Pancreas (tissue), 10 donors: ENCODE data around the gene C12orf56. TPM values are rescaled to one million over a fixed set of nuclear protein-coding genes. Genes with fewer than 3 reads are reported as not detected.

ENCODE experiments used
- ATAC-seq, 4 donors: fragments of 200-7000 bp; cut with Tn5 transposase; one replicate each; pipeline versions ENCODE4 v1.8.0 to v1.9.1; 2020; ENCODE audit warnings: mild to moderate bottlenecking in 4 of 4, moderate library complexity in 4 of 4
- DNase-seq, 6 donors: peaks; one replicate each; pipeline ENCODE4 v3.0.0-alpha.2; 2020
- FAIRE-seq: peaks from 2 replicates; lab custom pipeline; 2012; peaks lifted over from hg19 to GRCh38; lab: Jason Lieb, UNC
- H3K27ac ChIP-seq, 4 donors: fragments of 200-600 bp; sonication (generic); 1 replicate in 3 of 4; 2 replicates in 1 of 4; pipeline versions ENCODE4 v1.5.0 to v1.8.0; 2020
- H3K27me3 ChIP-seq, 4 donors: fragments of 200-600 bp; one replicate each; pipeline ENCODE4 v1.8.0; 2021
- H3K36me3 ChIP-seq, 3 donors: fragments of 200-600 bp; sonication (generic) in 1 of 3; one replicate each; pipeline versions ENCODE4 v1.5.0 to v1.8.0; 2020 to 2021
- H3K4me1 ChIP-seq, 3 donors: fragments of 200-600 bp; one replicate each; pipeline ENCODE4 v1.8.0; 2021
- H3K4me3 ChIP-seq, 4 donors: fragments of 200-600 bp; sonication (generic) in 2 of 4; one replicate each; pipeline versions ENCODE4 v1.5.0 to v1.8.0; 2020 to 2021
- H3K9me3 ChIP-seq, 4 donors: fragments of 200-600 bp; one replicate each; pipeline ENCODE4 v1.8.0; 2021
- WGBS, 2 donors: extraction: QIAGEN DNeasy Blood & Tissue Kit; methylation state at CpG; one replicate each; pipeline ENCODE4 v1.1.7; 2013; 5-methylcytosine and 5-hydroxymethylcytosine counted together
- intact Hi-C, 3 donors: fragments of 100-400 bp; cut with DNase I; formaldehyde crosslinking; loops; one replicate each; pipeline versions ENCODE4 v1.11.1 to v1.14.2; 2022
- polyA plus RNA-seq, 2 donors: library from polyadenylated mRNA; stranded (reverse); fragments of 200-250 nt; gene quantifications; one replicate each; pipeline ENCODE4 v1.2.3, GENCODE V29; 2013
- total RNA-seq, 6 donors: library from RNA; stranded (reverse); fragmentation: NEBNext Ultra II Directional in 4 of 6; extraction: Animal tissue kit (Norgen Biotek cat#: 25700) in 4 of 6; gene quantifications; one replicate each; pipeline versions ENCODE4 v1.2.1 to v1.2.4, GENCODE V29; 2021 to 2023
- TF ChIP-seq, protein P1 (sequence below), 4 donors: fragments of 200-600 bp; sonication (generic) in 3 of 4; IDR thresholded peaks; one replicate each; pipeline versions ENCODE4 v1.5.0 to v1.8.0; 2021; ENCODE audit warnings: antibody characterized with exemption in 4 of 4
- donor health status: healthy with polysubstance abuse.
- donor health status: DM: no; HTN: no; CAD: no; lungs with moderate emphysema.
- donor health status: DM: no; HTN: no; CAD: no.
- donor health status: control.
- donor health status: control.
- donor health status: Bipolar disorder and iron deficiency.
- donor health status: DM: yes; HTN: yes; CAD: no.
- donor health status: DM: no; HTN: no; CAD: no.
- donor health status: DM: no; HTN: no; CAD: no.
- donor health status: DM: yes; HTN: yes; CAD: no.

C12orf56 gene, protein sequence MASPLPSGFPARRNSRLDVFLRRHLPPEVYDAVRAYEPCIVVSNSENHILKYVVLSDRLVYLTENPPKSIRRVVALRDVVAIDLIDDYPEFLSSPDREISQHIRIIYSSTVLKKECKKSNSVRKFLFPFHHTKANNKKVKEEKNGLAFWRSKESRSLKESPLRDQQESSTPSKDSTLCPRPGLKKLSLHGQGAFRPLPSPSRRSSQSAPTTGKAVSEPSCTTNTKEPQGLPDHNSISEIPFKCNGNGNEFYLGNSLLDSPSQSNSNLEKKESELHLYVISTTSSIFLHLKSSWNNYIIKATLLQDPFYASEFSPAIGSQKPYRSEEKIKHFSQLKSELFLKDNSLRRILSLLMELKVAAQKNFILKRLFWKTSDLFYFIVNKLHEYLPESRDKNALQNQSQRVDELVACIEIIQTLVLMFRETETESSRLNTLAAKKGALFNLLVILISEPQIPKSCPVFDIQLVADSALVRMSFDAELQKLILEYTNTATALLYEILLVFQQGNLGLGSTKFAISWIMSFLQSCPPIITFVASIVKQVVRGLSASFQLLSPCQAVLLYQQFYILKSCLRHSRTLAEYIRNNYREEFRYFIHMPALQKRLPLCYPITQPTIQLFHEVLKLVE
- not detected for total RNA-seq
- under 1 TPM in 1 of 2 donors, not detected in 1; 0.19 TPM for polyA plus RNA-seq

DNA sequence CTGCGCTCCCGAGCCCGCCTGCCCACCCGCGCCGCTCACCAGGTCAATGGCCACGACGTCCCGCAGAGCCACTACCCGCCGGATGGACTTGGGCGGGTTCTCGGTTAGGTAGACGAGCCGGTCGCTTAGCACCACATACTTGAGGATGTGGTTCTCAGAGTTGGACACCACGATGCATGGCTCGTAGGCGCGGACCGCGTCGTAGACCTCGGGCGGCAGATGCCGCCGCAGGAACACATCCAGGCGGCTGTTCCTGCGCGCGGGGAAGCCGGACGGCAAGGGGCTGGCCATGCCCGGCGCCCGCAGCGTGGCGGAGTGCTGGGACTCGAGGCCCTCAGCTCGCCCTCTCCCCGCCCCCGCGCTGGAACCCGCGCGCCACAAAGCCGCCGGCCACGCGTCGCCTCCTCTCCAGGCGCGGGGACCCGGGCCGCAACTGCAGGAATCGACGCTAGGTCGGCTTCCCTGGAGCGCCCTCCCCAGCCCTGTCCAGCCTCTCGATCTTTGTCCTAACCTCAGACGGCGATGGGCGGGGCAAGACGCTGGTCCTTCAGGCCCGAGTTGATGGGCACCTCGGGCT is at the start of gene C12orf56:
Gene C12orf56, minus strand, starts transcription at position 484 of the 577 bp plus-strand sequence. Its CDS starts 193 bp downstream, at position 291.
- DNase-seq (peak in 3 of 6 donors; percentile 23 to 68 (median 64)), ATAC-seq (peak; percentile 25 to 54 (median 38)), FAIRE-seq (no peak)
- H3K4me3 ChIP-seq = peak within 1 kb of the TSS in 3 of 4 donors; percentile 16 to 46 (median 34)
- H3K9me3 ChIP-seq = no peaks in the 10 kb centered on the region
- 3 to 4% methylated on average over 57 to 66 of the region's 66 CpGs for WGBS, 2 donors
- no peaks in the 10 kb centered on the region for H3K36me3 ChIP-seq
- H3K4me1 ChIP-seq = no peaks in the 10 kb centered on the region
- no peak within 1 kb of the TSS for H3K27ac ChIP-seq
- H3K27me3 ChIP-seq = peaks cover 0 to 20% (median 0%) of the 10 kb centered on the region in 4 donors
- intact Hi-C loops = no loop called here
- TF ChIP-seq, protein P1, sequence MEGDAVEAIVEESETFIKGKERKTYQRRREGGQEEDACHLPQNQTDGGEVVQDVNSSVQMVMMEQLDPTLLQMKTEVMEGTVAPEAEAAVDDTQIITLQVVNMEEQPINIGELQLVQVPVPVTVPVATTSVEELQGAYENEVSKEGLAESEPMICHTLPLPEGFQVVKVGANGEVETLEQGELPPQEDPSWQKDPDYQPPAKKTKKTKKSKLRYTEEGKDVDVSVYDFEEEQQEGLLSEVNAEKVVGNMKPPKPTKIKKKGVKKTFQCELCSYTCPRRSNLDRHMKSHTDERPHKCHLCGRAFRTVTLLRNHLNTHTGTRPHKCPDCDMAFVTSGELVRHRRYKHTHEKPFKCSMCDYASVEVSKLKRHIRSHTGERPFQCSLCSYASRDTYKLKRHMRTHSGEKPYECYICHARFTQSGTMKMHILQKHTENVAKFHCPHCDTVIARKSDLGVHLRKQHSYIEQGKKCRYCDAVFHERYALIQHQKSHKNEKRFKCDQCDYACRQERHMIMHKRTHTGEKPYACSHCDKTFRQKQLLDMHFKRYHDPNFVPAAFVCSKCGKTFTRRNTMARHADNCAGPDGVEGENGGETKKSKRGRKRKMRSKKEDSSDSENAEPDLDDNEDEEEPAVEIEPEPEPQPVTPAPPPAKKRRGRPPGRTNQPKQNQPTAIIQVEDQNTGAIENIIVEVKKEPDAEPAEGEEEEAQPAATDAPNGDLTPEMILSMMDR (IDR thresholded peaks at IDR 0.05) = no peak

DNA sequence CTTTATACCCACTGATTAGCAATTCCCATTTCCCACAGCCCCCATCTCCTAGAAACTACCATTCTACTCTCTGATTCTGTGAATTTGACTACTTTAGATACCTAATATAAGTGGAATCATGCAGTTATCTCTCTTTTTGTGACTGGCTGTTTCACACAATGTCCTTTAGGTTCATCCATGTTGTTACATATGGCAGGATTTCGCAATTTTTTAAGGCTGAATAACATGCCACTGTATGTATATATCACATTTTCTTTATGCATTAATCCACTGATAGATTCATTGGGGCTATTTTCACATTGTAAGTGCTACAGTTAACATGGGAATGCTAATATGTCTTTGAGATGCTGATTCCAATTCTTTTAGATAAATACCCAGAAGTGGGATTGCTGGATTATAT is 49.5 kb upstream of the C12orf56 start:
- no peak for FAIRE-seq
- no peak for DNase-seq
- no peaks in the 10 kb centered on the region for H3K27me3 ChIP-seq
- H3K4me1 ChIP-seq = no peaks in the 10 kb centered on the region
- WGBS, 2 donors = 97% methylated on average over 1 of the region's 1 CpG
- no peaks in the 10 kb centered on the region for H3K9me3 ChIP-seq
- H3K27ac ChIP-seq = no peak overlapping the region
- intact Hi-C loops = no loop called here
- no peak for ATAC-seq
- TF ChIP-seq, protein P1 (IDR thresholded peaks at IDR 0.05) = no peak
- H3K36me3 ChIP-seq = peaks cover 0 to 33% (median 0%) of the 10 kb centered on the region in 3 donors
- no peak overlapping the region for H3K4me3 ChIP-seq

DNA sequence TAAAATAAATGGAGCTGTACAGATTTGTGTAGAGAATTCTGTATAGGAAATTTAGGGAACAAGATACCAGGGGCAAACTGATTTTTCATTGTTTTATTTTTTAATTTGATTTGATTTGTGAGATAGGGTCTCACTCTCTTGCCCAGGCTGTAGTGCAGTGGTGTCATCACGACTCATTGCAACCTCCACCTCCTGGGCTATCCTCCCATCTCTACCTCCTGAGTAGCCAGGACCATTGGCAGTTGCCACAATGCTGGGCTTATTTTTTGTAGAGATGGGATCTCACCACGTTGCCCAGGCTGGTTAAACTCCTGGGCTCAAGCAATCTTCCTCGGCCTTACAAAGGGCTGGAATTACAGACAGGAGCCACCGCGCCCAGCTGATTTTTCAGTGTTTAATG is 43.4 kb upstream of the C12orf56 start:
- FAIRE-seq (no peak), ATAC-seq (no peak), DNase-seq (no peak)
- H3K27ac ChIP-seq = no peak overlapping the region
- no peaks in the 10 kb centered on the region for H3K27me3 ChIP-seq
- TF ChIP-seq, protein P1 (IDR thresholded peaks at IDR 0.05) = no peak
- intact Hi-C loops = no loop called here
- WGBS, 2 donors = 87 to 91% methylated on average over 5 of the region's 5 CpGs
- no peaks in the 10 kb centered on the region for H3K9me3 ChIP-seq
- H3K4me3 ChIP-seq = no peak overlapping the region
- no peaks in the 10 kb centered on the region for H3K4me1 ChIP-seq
- peaks cover 0 to 73% (median 11%) of the 10 kb centered on the region in 3 donors for H3K36me3 ChIP-seq

DNA sequence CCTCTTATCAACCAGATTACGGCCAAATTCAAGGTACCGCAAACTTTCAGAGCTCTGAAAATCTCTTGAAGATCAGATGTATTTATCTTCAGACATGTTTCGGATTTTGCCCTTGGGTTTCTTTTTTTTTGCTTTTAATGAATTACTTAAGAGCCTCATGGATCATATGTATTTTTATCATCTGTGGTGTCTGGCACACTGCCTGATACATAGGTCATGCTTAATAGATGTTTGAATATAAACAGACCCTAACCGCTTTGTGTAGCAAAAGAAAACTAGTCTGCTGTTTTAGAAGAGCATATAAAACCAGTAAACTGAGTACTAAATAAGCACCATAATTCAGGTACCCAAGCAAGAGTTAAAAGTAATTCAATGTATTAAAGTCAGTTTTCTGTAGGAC is 41.2 kb upstream of the C12orf56 start:
- intact Hi-C loops = no loop called here
- Histone ChIP-seq H3K4me3 (no peak overlapping the region), H3K27me3 (no peaks in the 10 kb centered on the region), H3K27ac (no peak overlapping the region), H3K36me3 (peaks cover 0 to 72% (median 11%) of the 10 kb centered on the region in 3 donors), H3K9me3 (no peaks in the 10 kb centered on the region), H3K4me1 (peaks cover 0 to 8% (median 0%) of the 10 kb centered on the region in 3 donors)
- TF ChIP-seq, protein P1 (IDR thresholded peaks at IDR 0.05) = no peak
- WGBS, 2 donors = 80 to 82% methylated on average over 4 of the region's 4 CpGs
- FAIRE-seq (no peak), DNase-seq (no peak), ATAC-seq (no peak)
